ENCODE measurements around the gene FKBP4.

The FKBP4 gene
- 39.8 to 57.0 (median 49.6) reads per million in 3 donors for total RNA-seq

GRCh38 chr12:2794736-2795289 is at the start of gene FKBP4:
TSS of gene FKBP4 (plus strand) at chr12:2794970. CDS start at chr12:2795140, 170 bp downstream.
- DNase-seq: peak; percentile 82 to 84 (median 84)
- H3K27me3 ChIP-seq (replicated peaks; ENCODE audit: control insufficient read depth, insufficient read depth, low read length, poor library complexity, severe bottlenecking): no peaks in the 10 kb centered on the region
- H3K4me3 ChIP-seq (ENCODE audit: insufficient read depth, low read depth, low read length, poor library complexity, severe bottlenecking): peak within 1 kb of the TSS; percentile 67
- H3K27ac ChIP-seq (ENCODE audit: insufficient read depth, low read length, poor library complexity, severe bottlenecking): peak within 1 kb of the TSS; percentile 59
- H3K36me3 ChIP-seq (ENCODE audit: control insufficient read depth, insufficient read depth, low read length): peaks cover 23% of the 10 kb centered on the region
- peaks cover 18% of the 10 kb centered on the region for H3K4me1 ChIP-seq (ENCODE audit: control insufficient read depth, insufficient read depth, low read length, poor library complexity, severe bottlenecking)
- no peaks in the 10 kb centered on the region for H3K9me3 ChIP-seq (ENCODE audit: control insufficient read depth, low read length)

DNA sequence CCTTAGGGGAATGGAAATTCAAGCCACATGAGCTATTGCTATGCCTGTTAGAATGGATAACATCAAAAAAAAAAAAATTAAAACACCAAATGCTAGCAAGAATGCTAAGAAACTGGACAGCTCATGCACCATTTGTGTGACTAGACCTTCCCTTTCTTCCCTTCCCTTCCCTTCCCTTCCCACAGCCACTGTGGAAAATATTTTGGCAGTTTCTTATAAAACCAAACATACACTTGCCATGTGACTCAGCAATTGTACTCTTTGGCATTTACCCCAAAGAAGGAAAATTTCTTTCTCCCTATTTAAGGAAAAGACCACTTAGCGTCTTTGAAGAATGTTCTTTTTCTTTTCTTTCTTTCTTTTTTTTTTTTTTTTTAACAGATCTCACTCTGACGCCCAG is 49.1 kb upstream of the FKBP4 start:
- no peaks in the 10 kb centered on the region for H3K36me3 ChIP-seq (ENCODE audit: control insufficient read depth, insufficient read depth, low read length)
- H3K27ac ChIP-seq (ENCODE audit: insufficient read depth, low read length, poor library complexity, severe bottlenecking): no peak overlapping the region
- H3K4me3 ChIP-seq (ENCODE audit: insufficient read depth, low read depth, low read length, poor library complexity, severe bottlenecking): no peak overlapping the region
- H3K27me3 ChIP-seq (replicated peaks; ENCODE audit: control insufficient read depth, insufficient read depth, low read length, poor library complexity, severe bottlenecking): no peaks in the 10 kb centered on the region
- H3K4me1 ChIP-seq (ENCODE audit: control insufficient read depth, insufficient read depth, low read length, poor library complexity, severe bottlenecking): no peaks in the 10 kb centered on the region
- no peak for DNase-seq
- no peaks in the 10 kb centered on the region for H3K9me3 ChIP-seq (ENCODE audit: control insufficient read depth, low read length)

- DNase-seq: no peak
- Histone ChIP-seq H3K4me3 (ENCODE audit: insufficient read depth, low read depth, low read length, poor library complexity, severe bottlenecking) (no peak overlapping the region), H3K36me3 (ENCODE audit: control insufficient read depth, insufficient read depth, low read length) (no peaks in the 10 kb centered on the region), H3K4me1 (ENCODE audit: control insufficient read depth, insufficient read depth, low read length, poor library complexity, severe bottlenecking) (no peaks in the 10 kb centered on the region), H3K27ac (ENCODE audit: insufficient read depth, low read length, poor library complexity, severe bottlenecking) (no peak overlapping the region), H3K27me3 (replicated peaks; ENCODE audit: control insufficient read depth, insufficient read depth, low read length, poor library complexity, severe bottlenecking) (peaks cover 4% of the 10 kb centered on the region), H3K9me3 (ENCODE audit: control insufficient read depth, low read length) (no peaks in the 10 kb centered on the region)
Measured at GRCh38 chr12:2749580-2749979, 45.2 kb upstream of the FKBP4 start.

GRCh38 chr12:2750185-2750584 is 44.6 kb upstream of the FKBP4 start:
- Histone ChIP-seq H3K9me3 (ENCODE audit: control insufficient read depth, low read length) (no peaks in the 10 kb centered on the region), H3K27me3 (replicated peaks; ENCODE audit: control insufficient read depth, insufficient read depth, low read length, poor library complexity, severe bottlenecking) (peaks cover 4% of the 10 kb centered on the region), H3K4me3 (ENCODE audit: insufficient read depth, low read depth, low read length, poor library complexity, severe bottlenecking) (no peak overlapping the region), H3K4me1 (ENCODE audit: control insufficient read depth, insufficient read depth, low read length, poor library complexity, severe bottlenecking) (no peaks in the 10 kb centered on the region), H3K36me3 (ENCODE audit: control insufficient read depth, insufficient read depth, low read length) (no peaks in the 10 kb centered on the region), H3K27ac (ENCODE audit: insufficient read depth, low read length, poor library complexity, severe bottlenecking) (no peak overlapping the region)
- DNase-seq: no peak

- no peak overlapping the region for H3K27ac ChIP-seq (ENCODE audit: insufficient read depth, low read length, poor library complexity, severe bottlenecking)
- no peak for DNase-seq
- H3K27me3 ChIP-seq (replicated peaks; ENCODE audit: control insufficient read depth, insufficient read depth, low read length, poor library complexity, severe bottlenecking): peaks cover 4% of the 10 kb centered on the region
- H3K9me3 ChIP-seq (ENCODE audit: control insufficient read depth, low read length): no peaks in the 10 kb centered on the region
- H3K36me3 ChIP-seq (ENCODE audit: control insufficient read depth, insufficient read depth, low read length): no peaks in the 10 kb centered on the region
- H3K4me3 ChIP-seq (ENCODE audit: insufficient read depth, low read depth, low read length, poor library complexity, severe bottlenecking): no peak overlapping the region
- no peaks in the 10 kb centered on the region for H3K4me1 ChIP-seq (ENCODE audit: control insufficient read depth, insufficient read depth, low read length, poor library complexity, severe bottlenecking)
Measured at GRCh38 chr12:2751230-2751629, 43.5 kb upstream of the FKBP4 start.

GRCh38 chr12:2751686-2752085 is 43.1 kb upstream of the FKBP4 start:
- no peak overlapping the region for H3K27ac ChIP-seq (ENCODE audit: insufficient read depth, low read length, poor library complexity, severe bottlenecking)
- H3K4me3 ChIP-seq (ENCODE audit: insufficient read depth, low read depth, low read length, poor library complexity, severe bottlenecking): no peak overlapping the region
- peaks cover 4% of the 10 kb centered on the region for H3K27me3 ChIP-seq (replicated peaks; ENCODE audit: control insufficient read depth, insufficient read depth, low read length, poor library complexity, severe bottlenecking)
- no peaks in the 10 kb centered on the region for H3K9me3 ChIP-seq (ENCODE audit: control insufficient read depth, low read length)
- no peak for DNase-seq
- H3K4me1 ChIP-seq (ENCODE audit: control insufficient read depth, insufficient read depth, low read length, poor library complexity, severe bottlenecking): no peaks in the 10 kb centered on the region
- no peaks in the 10 kb centered on the region for H3K36me3 ChIP-seq (ENCODE audit: control insufficient read depth, insufficient read depth, low read length)

GRCh38 chr12:2752676-2753371 is 41.9 kb upstream of the FKBP4 start:
- DNase-seq: peak; percentile 42 to 62 (median 51)
- H3K9me3 ChIP-seq (ENCODE audit: control insufficient read depth, low read length): no peaks in the 10 kb centered on the region
- H3K36me3 ChIP-seq (ENCODE audit: control insufficient read depth, insufficient read depth, low read length): no peaks in the 10 kb centered on the region
- H3K27me3 ChIP-seq (replicated peaks; ENCODE audit: control insufficient read depth, insufficient read depth, low read length, poor library complexity, severe bottlenecking): peaks cover 4% of the 10 kb centered on the region
- H3K4me3 ChIP-seq (ENCODE audit: insufficient read depth, low read depth, low read length, poor library complexity, severe bottlenecking): no peak overlapping the region
- H3K27ac ChIP-seq (ENCODE audit: insufficient read depth, low read length, poor library complexity, severe bottlenecking): no peak overlapping the region
- H3K4me1 ChIP-seq (ENCODE audit: control insufficient read depth, insufficient read depth, low read length, poor library complexity, severe bottlenecking): no peaks in the 10 kb centered on the region

DNA sequence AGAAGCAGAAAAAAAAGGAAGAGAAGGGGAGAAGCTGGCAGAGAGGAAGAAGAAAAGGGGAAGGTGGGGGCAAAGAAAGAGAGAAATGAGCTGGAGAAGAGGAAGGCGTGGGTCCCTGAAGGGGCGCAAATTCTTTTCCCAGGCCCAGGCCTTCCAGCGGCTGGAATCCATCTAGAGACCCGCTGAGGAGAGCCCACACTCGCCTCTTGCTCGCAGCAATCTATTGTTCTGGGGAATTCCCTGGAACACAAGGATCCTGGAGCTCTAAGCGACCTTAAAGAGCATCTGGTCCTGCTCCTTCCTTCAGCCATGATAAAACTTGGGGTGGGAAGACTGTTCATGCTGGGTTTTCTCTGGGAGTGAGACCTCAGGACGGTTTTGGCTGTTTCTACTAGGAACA is 41.2 kb upstream of the FKBP4 start:
- Histone ChIP-seq H3K27me3 (replicated peaks; ENCODE audit: control insufficient read depth, insufficient read depth, low read length, poor library complexity, severe bottlenecking) (peaks cover 4% of the 10 kb centered on the region), H3K9me3 (ENCODE audit: control insufficient read depth, low read length) (no peaks in the 10 kb centered on the region), H3K4me3 (ENCODE audit: insufficient read depth, low read depth, low read length, poor library complexity, severe bottlenecking) (no peak overlapping the region), H3K36me3 (ENCODE audit: control insufficient read depth, insufficient read depth, low read length) (no peaks in the 10 kb centered on the region), H3K4me1 (ENCODE audit: control insufficient read depth, insufficient read depth, low read length, poor library complexity, severe bottlenecking) (no peaks in the 10 kb centered on the region), H3K27ac (ENCODE audit: insufficient read depth, low read length, poor library complexity, severe bottlenecking) (no peak overlapping the region)
- DNase-seq: no peak

- Histone ChIP-seq H3K4me3 (ENCODE audit: insufficient read depth, low read depth, low read length, poor library complexity, severe bottlenecking) (no peak overlapping the region), H3K27me3 (replicated peaks; ENCODE audit: control insufficient read depth, insufficient read depth, low read length, poor library complexity, severe bottlenecking) (peaks cover 4% of the 10 kb centered on the region), H3K4me1 (ENCODE audit: control insufficient read depth, insufficient read depth, low read length, poor library complexity, severe bottlenecking) (no peaks in the 10 kb centered on the region), H3K36me3 (ENCODE audit: control insufficient read depth, insufficient read depth, low read length) (no peaks in the 10 kb centered on the region), H3K27ac (ENCODE audit: insufficient read depth, low read length, poor library complexity, severe bottlenecking) (no peak overlapping the region), H3K9me3 (ENCODE audit: control insufficient read depth, low read length) (no peaks in the 10 kb centered on the region)
- no peak for DNase-seq
Measured at GRCh38 chr12:2754208-2754607, 40.6 kb upstream of the FKBP4 start.

- Histone ChIP-seq H3K9me3 (ENCODE audit: control insufficient read depth, low read length) (no peaks in the 10 kb centered on the region), H3K27me3 (replicated peaks; ENCODE audit: control insufficient read depth, insufficient read depth, low read length, poor library complexity, severe bottlenecking) (no peaks in the 10 kb centered on the region), H3K27ac (ENCODE audit: insufficient read depth, low read length, poor library complexity, severe bottlenecking) (no peak overlapping the region), H3K4me3 (ENCODE audit: insufficient read depth, low read depth, low read length, poor library complexity, severe bottlenecking) (no peak overlapping the region), H3K36me3 (ENCODE audit: control insufficient read depth, insufficient read depth, low read length) (no peaks in the 10 kb centered on the region), H3K4me1 (ENCODE audit: control insufficient read depth, insufficient read depth, low read length, poor library complexity, severe bottlenecking) (no peaks in the 10 kb centered on the region)
- DNase-seq: no peak
Measured at GRCh38 chr12:2756756-2757155, 38.0 kb upstream of the FKBP4 start.

All from effector memory CD4-positive, alpha-beta T cell (primary cell).